ENCODE results near the gene RRP8. TPM values are rescaled to one million over a fixed set of nuclear protein-coding genes. Genes with fewer than 3 reads are reported as not detected.

The RRP8 gene
- total and polyA plus RNA-seq, 9 of the 15 experiments (the other 6 are each of a cell fraction or from before 2014, with no cell fraction given) = 5.7 to 47.3 (median 32.6) TPM

DNA sequence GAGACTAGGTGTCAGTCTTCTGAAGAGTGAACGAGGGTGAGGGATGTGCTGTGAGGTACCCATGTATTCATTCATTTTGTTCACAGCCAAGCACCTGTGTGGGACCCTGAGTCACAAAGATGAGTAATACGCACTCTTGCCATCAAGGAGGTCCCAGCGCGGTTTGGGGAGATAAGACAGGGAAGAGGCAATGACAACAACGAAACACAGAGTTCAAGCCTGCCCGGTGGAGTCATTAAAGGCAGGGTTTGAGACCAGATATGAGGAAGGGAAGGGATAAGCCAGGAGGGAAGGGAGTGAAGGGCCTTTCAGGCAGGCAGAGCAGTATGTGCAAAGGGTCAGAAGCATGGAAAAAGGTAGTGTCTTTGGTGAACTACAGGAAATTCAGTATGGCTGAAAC is 47.6 kb upstream of the RRP8 start (continued):
- TF ChIP-seq RAD21 (CRISPR knock-in tag; conservative IDR thresholded peaks at IDR 0.05 in 1 of 2, IDR thresholded peaks at IDR 0.05 in 1 of 2) (peak in 1 of 2 experiments; percentile 7; a peak in 1 of 4 replicates), TEAD4 (IDR thresholded peaks at IDR 0.05; ENCODE audit: low read length) (peak; percentile 69), TEAD4 (CRISPR knock-in tag; IDR thresholded peaks at IDR 0.05; ENCODE audit: borderline replicate concordance) (no peak), HDGF (IDR thresholded peaks at IDR 0.05) (peak; percentile 68; the same call in 1 of the 2 replicates), CBFA2T2 (conservative IDR thresholded peaks at IDR 0.05) (peak; percentile 82), ETV5 (CRISPR knock-in tag; IDR thresholded peaks at IDR 0.05; ENCODE audit: low read depth) (0 out of 2 replicates have a peak, but pooled peaks have one; percentile 35), ZEB2 (IDR thresholded peaks at IDR 0.05) (peak; percentile 95), MTA1 (IDR thresholded peaks at IDR 0.05; ENCODE audit: borderline replicate concordance) (peak; percentile 75; the same call in 1 of the 2 replicates), MTA3 (IDR thresholded peaks at IDR 0.05; ENCODE audit: borderline replicate concordance) (0 out of 2 replicates have a peak, but pooled peaks have one; percentile 64), HDAC1 (IDR thresholded peaks at IDR 0.05) (peak in 1 of 2 experiments; percentile 75; a peak in 2 of 4 replicates), ESRRA (IDR thresholded peaks at IDR 0.05; ENCODE audit: borderline replicate concordance, low read depth) (no peak), ZNF384 (IDR thresholded peaks at IDR 0.05; ENCODE audit: low read depth, low read length) (no peak), ZKSCAN1 (IDR thresholded peaks at IDR 0.05; ENCODE audit: low read depth, low read length) (no peak), ZNF165 (CRISPR knock-in tag; IDR thresholded peaks at IDR 0.05; ENCODE audit: borderline replicate concordance) (no peak), NCOR1 (IDR thresholded peaks at IDR 0.05) (peak; percentile 56), CREM (IDR thresholded peaks at IDR 0.05; ENCODE audit: low read depth) (peak; percentile 58), GATA2 (CRISPR knock-in tag; IDR thresholded peaks at IDR 0.05) (peak; percentile 63), FOS (IDR thresholded peaks at IDR 0.05; ENCODE audit: extremely low read depth, insufficient read length) (peak; percentile 55), CHD1 (IDR thresholded peaks at IDR 0.05; ENCODE audit: low read length) (no peak), MEIS2 (IDR thresholded peaks at IDR 0.05; ENCODE audit: partially characterized antibody) (peak; percentile 42), ATF7 (IDR thresholded peaks at IDR 0.05) (peak; percentile 59; the same call in 1 of the 2 replicates), HDAC2 (IDR thresholded peaks at IDR 0.05) (peak; percentile 69), FOXJ2 (tag; IDR thresholded peaks at IDR 0.05) (0 out of 2 replicates have a peak, but pooled peaks have one; percentile 52)
- TF ChIP-seq, protein P1, sequence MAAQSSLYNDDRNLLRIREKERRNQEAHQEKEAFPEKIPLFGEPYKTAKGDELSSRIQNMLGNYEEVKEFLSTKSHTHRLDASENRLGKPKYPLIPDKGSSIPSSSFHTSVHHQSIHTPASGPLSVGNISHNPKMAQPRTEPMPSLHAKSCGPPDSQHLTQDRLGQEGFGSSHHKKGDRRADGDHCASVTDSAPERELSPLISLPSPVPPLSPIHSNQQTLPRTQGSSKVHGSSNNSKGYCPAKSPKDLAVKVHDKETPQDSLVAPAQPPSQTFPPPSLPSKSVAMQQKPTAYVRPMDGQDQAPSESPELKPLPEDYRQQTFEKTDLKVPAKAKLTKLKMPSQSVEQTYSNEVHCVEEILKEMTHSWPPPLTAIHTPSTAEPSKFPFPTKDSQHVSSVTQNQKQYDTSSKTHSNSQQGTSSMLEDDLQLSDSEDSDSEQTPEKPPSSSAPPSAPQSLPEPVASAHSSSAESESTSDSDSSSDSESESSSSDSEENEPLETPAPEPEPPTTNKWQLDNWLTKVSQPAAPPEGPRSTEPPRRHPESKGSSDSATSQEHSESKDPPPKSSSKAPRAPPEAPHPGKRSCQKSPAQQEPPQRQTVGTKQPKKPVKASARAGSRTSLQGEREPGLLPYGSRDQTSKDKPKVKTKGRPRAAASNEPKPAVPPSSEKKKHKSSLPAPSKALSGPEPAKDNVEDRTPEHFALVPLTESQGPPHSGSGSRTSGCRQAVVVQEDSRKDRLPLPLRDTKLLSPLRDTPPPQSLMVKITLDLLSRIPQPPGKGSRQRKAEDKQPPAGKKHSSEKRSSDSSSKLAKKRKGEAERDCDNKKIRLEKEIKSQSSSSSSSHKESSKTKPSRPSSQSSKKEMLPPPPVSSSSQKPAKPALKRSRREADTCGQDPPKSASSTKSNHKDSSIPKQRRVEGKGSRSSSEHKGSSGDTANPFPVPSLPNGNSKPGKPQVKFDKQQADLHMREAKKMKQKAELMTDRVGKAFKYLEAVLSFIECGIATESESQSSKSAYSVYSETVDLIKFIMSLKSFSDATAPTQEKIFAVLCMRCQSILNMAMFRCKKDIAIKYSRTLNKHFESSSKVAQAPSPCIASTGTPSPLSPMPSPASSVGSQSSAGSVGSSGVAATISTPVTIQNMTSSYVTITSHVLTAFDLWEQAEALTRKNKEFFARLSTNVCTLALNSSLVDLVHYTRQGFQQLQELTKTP (IDR thresholded peaks at IDR 0.05; ENCODE audit: low read depth in 1 of 2, partially characterized antibody in 2 of 2) = peak in 1 of 2 experiments; percentile 40
- TF ChIP-seq, protein P2, sequence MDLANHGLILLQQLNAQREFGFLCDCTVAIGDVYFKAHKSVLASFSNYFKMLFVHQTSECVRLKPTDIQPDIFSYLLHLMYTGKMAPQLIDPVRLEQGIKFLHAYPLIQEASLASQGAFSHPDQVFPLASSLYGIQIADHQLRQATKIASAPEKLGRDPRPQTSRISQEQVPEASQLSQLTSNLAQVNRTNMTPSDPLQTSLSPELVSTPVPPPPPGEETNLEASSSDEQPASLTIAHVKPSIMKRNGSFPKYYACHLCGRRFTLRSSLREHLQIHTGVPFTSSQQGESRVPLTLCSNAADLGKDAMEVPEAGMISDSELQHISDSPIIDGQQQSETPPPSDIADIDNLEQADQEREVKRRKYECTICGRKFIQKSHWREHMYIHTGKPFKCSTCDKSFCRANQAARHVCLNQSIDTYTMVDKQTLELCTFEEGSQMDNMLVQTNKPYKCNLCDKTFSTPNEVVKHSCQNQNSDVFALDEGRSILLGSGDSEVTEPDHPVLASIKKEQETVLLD (IDR thresholded peaks at IDR 0.05) = peak; percentile 39; the same call in 1 of the 2 replicates
- TF ChIP-seq, protein P3, sequence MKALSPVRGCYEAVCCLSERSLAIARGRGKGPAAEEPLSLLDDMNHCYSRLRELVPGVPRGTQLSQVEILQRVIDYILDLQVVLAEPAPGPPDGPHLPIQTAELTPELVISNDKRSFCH (CRISPR knock-in tag; IDR thresholded peaks at IDR 0.05) = no peak
- TF ChIP-seq, protein P3 (tag; IDR thresholded peaks at IDR 0.05) = no peak

Data from K562 (cell line).